ENCODE data around the gene LMX1A.

Gene LMX1A

GRCh38 chr1:165215676-165216075 lies 140.8 kb downstream of the LMX1A start:
- TF ChIP-seq TSHZ2 (CRISPR knock-in tag; IDR thresholded peaks at IDR 0.05), result no peak
- TF ChIP-seq ARNTL (CRISPR knock-in tag; IDR thresholded peaks at IDR 0.05; ENCODE audit: borderline replicate concordance, low read depth), result no peak
- no peak for TF ChIP-seq PPARA (CRISPR knock-in tag; IDR thresholded peaks at IDR 0.05; ENCODE audit: borderline replicate concordance)
- TF ChIP-seq ZNF565 (CRISPR knock-in tag; conservative IDR thresholded peaks at IDR 0.05; ENCODE audit: low read depth), result no peak
- TF ChIP-seq CSDC2 (CRISPR knock-in tag; IDR thresholded peaks at IDR 0.05), result no peak
- no peak for TF ChIP-seq TCF4 (CRISPR knock-in tag; IDR thresholded peaks at IDR 0.05; ENCODE audit: borderline replicate concordance)
- TF ChIP-seq ISL1 (CRISPR knock-in tag; IDR thresholded peaks at IDR 0.05), result no peak
- TF ChIP-seq POU6F1 (CRISPR knock-in tag; IDR thresholded peaks at IDR 0.05; ENCODE audit: borderline replicate concordance, low read depth), result no peak
- no peak for TF ChIP-seq BACH2 (CRISPR knock-in tag; IDR thresholded peaks at IDR 0.05; ENCODE audit: borderline replicate concordance)
- TF ChIP-seq ZC3H10 (CRISPR knock-in tag; IDR thresholded peaks at IDR 0.05), result no peak
- TF ChIP-seq ZFP30 (CRISPR knock-in tag; IDR thresholded peaks at IDR 0.05), result no peak
- ATAC-seq, result no peak

- ATAC-seq, result no peak
Observed at GRCh38 chr1:165212229-165212628, 144.3 kb downstream of the LMX1A start.

More at GRCh38 chr1:165212229-165212628, 144.3 kb downstream of the LMX1A start:
- no peak for TF ChIP-seq ZNF8 (CRISPR knock-in tag; IDR thresholded peaks at IDR 0.05)
- no peak for TF ChIP-seq TSHZ2 (CRISPR knock-in tag; IDR thresholded peaks at IDR 0.05)
- TF ChIP-seq ZNF70 (CRISPR knock-in tag; IDR thresholded peaks at IDR 0.05), result no peak
- no peak for TF ChIP-seq CREB5 (CRISPR knock-in tag; IDR thresholded peaks at IDR 0.05; ENCODE audit: low read depth)
- TF ChIP-seq CSDC2 (CRISPR knock-in tag; IDR thresholded peaks at IDR 0.05), result no peak
- no peak for TF ChIP-seq BACH2 (CRISPR knock-in tag; IDR thresholded peaks at IDR 0.05; ENCODE audit: borderline replicate concordance)
- no peak for TF ChIP-seq TOX (CRISPR knock-in tag; IDR thresholded peaks at IDR 0.05; ENCODE audit: borderline replicate concordance)
- TF ChIP-seq ZNF565 (CRISPR knock-in tag; conservative IDR thresholded peaks at IDR 0.05; ENCODE audit: low read depth), result no peak
- no peak for TF ChIP-seq ZC3H10 (CRISPR knock-in tag; IDR thresholded peaks at IDR 0.05)
- no peak for TF ChIP-seq SNAI2 (CRISPR knock-in tag; IDR thresholded peaks at IDR 0.05)
- no peak for TF ChIP-seq CSRNP3 (CRISPR knock-in tag; IDR thresholded peaks at IDR 0.05)
- no peak for TF ChIP-seq PPARA (CRISPR knock-in tag; IDR thresholded peaks at IDR 0.05; ENCODE audit: borderline replicate concordance)
- no peak for TF ChIP-seq POU6F1 (CRISPR knock-in tag; IDR thresholded peaks at IDR 0.05; ENCODE audit: borderline replicate concordance, low read depth)
- no peak for TF ChIP-seq ESRRG (CRISPR knock-in tag; IDR thresholded peaks at IDR 0.05)
- no peak for TF ChIP-seq OSR1 (CRISPR knock-in tag; IDR thresholded peaks at IDR 0.05)
- no peak for TF ChIP-seq RARB (CRISPR knock-in tag; IDR thresholded peaks at IDR 0.05)
- TF ChIP-seq ARNTL (CRISPR knock-in tag; IDR thresholded peaks at IDR 0.05; ENCODE audit: borderline replicate concordance, low read depth), result no peak
